DOHH2 (cell line): ENCODE data around the gene STK25.

ENCODE experiments used
- H3F3A ChIP-seq: fragments of 200-600 bp; sonication (generic), shearing (Covaris generic); 2 replicates; pipeline ENCODE4 v1.6.0; 2016; ENCODE audit warnings: antibody characterized with exemption, mild to moderate bottlenecking; ENCODE audit not compliant: control insufficient read depth, insufficient read depth
- H3K27ac ChIP-seq: fragments of 200-600 bp; sonication (generic); 2 replicates; pipeline ENCODE4 v1.5.1; 2014; ENCODE audit warnings: low read depth, mild to moderate bottlenecking, low read length, moderate library complexity
- H3K27me3 ChIP-seq: fragments of 200-600 bp; sonication (generic); 2 replicates; pipeline ENCODE4 v1.6.1; 2014; ENCODE audit warnings: mild to moderate bottlenecking, low read length, mixed read lengths; ENCODE audit not compliant: control insufficient read depth
- H3K36me3 ChIP-seq: fragments of 200-600 bp; sonication (generic); 2 replicates; pipeline ENCODE4 v1.6.1; 2014; ENCODE audit warnings: mild to moderate bottlenecking, low read length, moderate library complexity, mixed read lengths; ENCODE audit not compliant: control insufficient read depth
- H3K4me1 ChIP-seq: fragments of 200-600 bp; sonication (generic); 2 replicates; pipeline ENCODE4 v1.6.1; 2014; ENCODE audit warnings: mild to moderate bottlenecking, low read length, mixed read lengths; ENCODE audit not compliant: control insufficient read depth
- H3K4me2 ChIP-seq: fragments of 200-600 bp; sonication (generic); 2 replicates; pipeline ENCODE4 v1.6.0; 2014; ENCODE audit warnings: mild to moderate bottlenecking, low read length, moderate library complexity
- H3K4me3 ChIP-seq: fragments of 200-600 bp; sonication (generic); 2 replicates; pipeline ENCODE4 v1.5.1; 2014; ENCODE audit warnings: mild to moderate bottlenecking, low read length, mixed read lengths
- H3K79me2 ChIP-seq: fragments of 200-600 bp; sonication (generic); 2 replicates; pipeline ENCODE4 v1.6.1; 2014; ENCODE audit warnings: mild to moderate bottlenecking, low read length, mixed read lengths; ENCODE audit not compliant: control insufficient read depth
- H3K9me2 ChIP-seq: fragments of 200-600 bp; sonication (generic); replicated peaks from 2 replicates; pipeline ENCODE4 v1.6.1; 2014; ENCODE audit warnings: mild to moderate bottlenecking, low read length, mixed read lengths; ENCODE audit not compliant: control insufficient read depth
- H3K9me3 ChIP-seq: fragments of 200-600 bp; sonication (generic); 2 replicates; pipeline ENCODE4 v1.6.1; 2014; ENCODE audit warnings: antibody characterized with exemption, low read length, mixed read lengths; ENCODE audit not compliant: control insufficient read depth, insufficient read depth
- H4K20me1 ChIP-seq: fragments of 200-600 bp; sonication (generic); 2 replicates; pipeline ENCODE4 v1.6.0; 2014; ENCODE audit warnings: low read depth, mild to moderate bottlenecking, antibody characterized with exemption, low read length, moderate library complexity; ENCODE audit not compliant: control insufficient read depth, insufficient read depth
- CTCF ChIP-seq: fragments of 200-600 bp; sonication (generic); IDR thresholded peaks from one replicate; pipeline ENCODE4 v1.5.1; 2014; ENCODE audit warnings: antibody characterized with exemption, mild to moderate bottlenecking, low read depth, low read length; ENCODE audit not compliant: poor library complexity, severe bottlenecking
- EZH2phosphoT487 ChIP-seq: fragments of 200-600 bp; sonication (generic); IDR thresholded peaks from 2 replicates; pipeline ENCODE4 v1.6.1; 2017; ENCODE audit warnings: borderline replicate concordance, mild to moderate bottlenecking, antibody characterized with exemption, low read length, moderate library complexity, mixed read lengths

STK25 gene

GRCh38 chr2:241491549-241492173, 16.7 kb downstream of the STK25 start:
- Histone ChIP-seq H3F3A (no peaks in the 10 kb centered on the region), H3K4me3 (no peak overlapping the region), H3K27ac (no peak overlapping the region), H3K9me3 (no peaks in the 10 kb centered on the region), H3K4me1 (no peaks in the 10 kb centered on the region), H3K9me2 (no peaks in the 10 kb centered on the region), H3K27me3 (no peaks in the 10 kb centered on the region), H4K20me1 (no peaks in the 10 kb centered on the region), H3K4me2 (no peak overlapping the region), H3K79me2 (no peaks in the 10 kb centered on the region), H3K36me3 (peaks cover 30% of the 10 kb centered on the region)
- TF ChIP-seq EZH2phosphoT487: no peak
- no peak for TF ChIP-seq CTCF

- Histone ChIP-seq H3K36me3 (peaks cover 23% of the 10 kb centered on the region), H3K27me3 (no peaks in the 10 kb centered on the region), H3K27ac (no peak overlapping the region), H3K4me3 (no peak overlapping the region), H3K9me3 (no peaks in the 10 kb centered on the region), H3K4me2 (no peak overlapping the region), H3K79me2 (no peaks in the 10 kb centered on the region), H3K9me2 (no peaks in the 10 kb centered on the region), H4K20me1 (no peaks in the 10 kb centered on the region), H3F3A (no peaks in the 10 kb centered on the region), H3K4me1 (no peaks in the 10 kb centered on the region)
- TF ChIP-seq EZH2phosphoT487 (no peak), CTCF (no peak)
These were observed 17.4 kb downstream of the STK25 start for GRCh38 chr2:241490825-241491506.

- H4K20me1 ChIP-seq: no peaks in the 10 kb centered on the region
- no peaks in the 10 kb centered on the region for H3K27me3 ChIP-seq
- H3K4me3 ChIP-seq: no peak overlapping the region
- no peaks in the 10 kb centered on the region for H3K79me2 ChIP-seq
- no peaks in the 10 kb centered on the region for H3K9me2 ChIP-seq
- TF ChIP-seq CTCF (no peak), EZH2phosphoT487 (no peak)
- no peaks in the 10 kb centered on the region for H3F3A ChIP-seq
- H3K27ac ChIP-seq: no peak overlapping the region
- peaks cover 14% of the 10 kb centered on the region for H3K36me3 ChIP-seq
- H3K4me2 ChIP-seq: no peak overlapping the region
- H3K9me3 ChIP-seq: no peaks in the 10 kb centered on the region
- no peaks in the 10 kb centered on the region for H3K4me1 ChIP-seq
These were observed 18.4 kb downstream of the STK25 start for GRCh38 chr2:241489733-241490680.
